B cell (primary cell): ENCODE measurements around the gene CNGA1. TPM values are rescaled to one million over a fixed set of nuclear protein-coding genes. Genes with fewer than 3 reads are reported as not detected.

Source experiments
- ATAC-seq: fragments of 200-7000 bp; cut with Tn5 transposase; one replicate; pipeline ENCODE4 v1.10.0; 2021; ENCODE audit warnings: low read depth, mild to moderate bottlenecking, moderate number of reproducible peaks, moderate library complexity
- CTCF ChIA-PET: fragments of 350-600 bp; sonication (Branson Sonifier 250); formaldehyde crosslinking; loops from one replicate; lab custom pipeline; 2021; ENCODE audit warnings: antibody characterized with exemption, inconsistent platforms; lab: Charles Lee
- POLR2A ChIA-PET: fragments of 350-600 bp; sonication (Branson Sonifier 250); formaldehyde crosslinking; loops from one replicate; lab custom pipeline; 2021; ENCODE audit warnings: antibody characterized with exemption; lab: Charles Lee
- DNase-seq: peaks from one replicate; pipeline ENCODE4 v3.0.0; 2013
- H2AFZ ChIP-seq: 2 replicates; pipeline ENCODE4 v1.6.1; 2012; ENCODE audit warnings: mild to moderate bottlenecking, low read depth, low read length; ENCODE audit not compliant: insufficient read depth, poor library complexity, severe bottlenecking
- H3K27ac ChIP-seq, 2 donors: 1 replicate in 1 of 2; 2 replicates in 1 of 2; pipeline ENCODE4 v1.5.1; 2012 to 2013; ENCODE audit warnings: low read length in 2 of 2, mild to moderate bottlenecking in 2 of 2, moderate library complexity in 1 of 2
- H3K27me3 ChIP-seq, 4 experiments: fragments of 200-600 bp in 1 of 4; sonication (generic) in 1 of 4; replicated peaks in 1 of 4; 1 replicate in 2 of 4; 2 replicates in 2 of 4; pipeline versions ENCODE4 v1.6.1 to v1.7.0; 2013 to 2016; ENCODE audit warnings: low read length in 3 of 4, mild to moderate bottlenecking in 2 of 4, mixed read lengths in 1 of 4, moderate library complexity in 1 of 4; ENCODE audit not compliant: insufficient read depth in 4 of 4, control insufficient read depth in 3 of 4; ENCODE audit errors: control extremely low read depth in 1 of 4
- H3K36me3 ChIP-seq, 2 experiments: replicated peaks in 1 of 2; 1 replicate in 1 of 2; 2 replicates in 1 of 2; pipeline versions ENCODE4 v1.6.1 to v1.7.1; 2013; ENCODE audit warnings: low read length in 1 of 2; ENCODE audit not compliant: insufficient read depth in 2 of 2, control insufficient read depth in 1 of 2; ENCODE audit errors: control extremely low read depth in 1 of 2, extremely low read depth in 1 of 2
- H3K4me1 ChIP-seq, 2 donors: fragments of 200-600 bp in 1 of 2; sonication (generic) in 1 of 2; 1 replicate in 1 of 2; 2 replicates in 1 of 2; pipeline versions ENCODE4 v1.5.1 to v1.6.1; 2013 to 2017; ENCODE audit warnings: low read length in 2 of 2; ENCODE audit not compliant: control insufficient read depth in 2 of 2, insufficient read depth in 2 of 2
- H3K4me2 ChIP-seq: replicated peaks from 2 replicates; pipeline ENCODE3; 2012; ENCODE audit warnings: mild to moderate bottlenecking, low read depth, low read length; ENCODE audit not compliant: poor library complexity, severe bottlenecking
- H3K4me3 ChIP-seq, 5 experiments: fragments of 200-600 bp in 1 of 5; sonication (generic) in 1 of 5; 1 replicate in 3 of 5; 2 replicates in 2 of 5; pipeline versions ENCODE4 v1.5.1 to v1.7.0; 2011 to 2016; ENCODE audit warnings: low read length in 4 of 5, mild to moderate bottlenecking in 4 of 5, low read depth in 2 of 5, control low read depth in 1 of 5, moderate library complexity in 1 of 5; ENCODE audit not compliant: insufficient read depth in 1 of 5; ENCODE audit errors: control extremely low read depth in 1 of 5, extremely low read depth in 1 of 5
- H3K79me2 ChIP-seq: fragments of 200-600 bp; sonication (generic); one replicate; pipeline ENCODE4 v1.6.0; 2016; ENCODE audit warnings: low read length; ENCODE audit not compliant: control insufficient read depth, insufficient read depth
- H3K9ac ChIP-seq: fragments of 200-600 bp; sonication (generic); 2 replicates; pipeline ENCODE4 v1.6.1; 2017; ENCODE audit warnings: mild to moderate bottlenecking, low read length, moderate library complexity
- H3K9me3 ChIP-seq, 3 donors: one replicate each; pipeline versions ENCODE4 v1.6.1 to v1.7.1; 2013; ENCODE audit warnings: low read length in 2 of 3; ENCODE audit not compliant: control insufficient read depth in 2 of 3, insufficient read depth in 1 of 3; ENCODE audit errors: control extremely low read depth in 1 of 3
- H4K20me1 ChIP-seq: 2 replicates; pipeline ENCODE4 v1.6.0; 2012; ENCODE audit warnings: mild to moderate bottlenecking, low read length; ENCODE audit not compliant: insufficient read depth, control insufficient read depth, poor library complexity, severe bottlenecking
- H3K27ac Mint-ChIP-seq: one replicate; pipeline ENCODE4 v1.8.0; 2021; ENCODE audit warnings: mixed read lengths
- H3K27me3 Mint-ChIP-seq: one replicate; pipeline ENCODE4 v1.8.0; 2021; ENCODE audit warnings: mixed read lengths
- H3K4me1 Mint-ChIP-seq: one replicate; pipeline ENCODE4 v1.8.0; 2021; ENCODE audit warnings: mixed read lengths
- H3K4me3 Mint-ChIP-seq: one replicate; pipeline ENCODE4 v1.8.0; 2021; ENCODE audit warnings: mixed read lengths
- H3K9me3 Mint-ChIP-seq: one replicate; pipeline ENCODE4 v1.8.0; 2022; ENCODE audit warnings: mixed read lengths; ENCODE audit not compliant: insufficient read depth
- CTCF ChIP-seq: fragments of 200-600 bp; IDR thresholded peaks from one replicate; pipeline ENCODE4 v1.8.0; 2022; ENCODE audit warnings: antibody characterized with exemption, mild to moderate bottlenecking
- EZH2 ChIP-seq: IDR thresholded peaks from 2 replicates; pipeline ENCODE4 v1.6.1; 2012; ENCODE audit warnings: borderline replicate concordance, low read depth, mild to moderate bottlenecking, moderate library complexity, low read length; ENCODE audit not compliant: insufficient read depth, poor library complexity, severe bottlenecking
- WGBS: methylation state at CpG from one replicate; pipeline ENCODE4 v1.1.5; 2013; ENCODE audit warnings: missing lambda C conversion rate; ENCODE audit not compliant: insufficient coverage; 5-methylcytosine and 5-hydroxymethylcytosine counted together
- intact Hi-C: fragments of 100-400 bp; cut with micrococcal nuclease; formaldehyde crosslinking; loops from one replicate; pipeline ENCODE4 v1.10.0; 2022
- polyA plus RNA-seq: library from polyadenylated mRNA; depleted of rRNA; stranded (reverse); fragments of >200 nt; gene quantifications from 2 replicates; pipeline ENCODE4 v1.2.3, GENCODE V29; 2012
- total RNA-seq, 2 donors: library from RNA; stranded (reverse); fragments of 120-200 nt in 1 of 2; gene quantifications; 1 replicate in 1 of 2; 2 replicates in 1 of 2; pipeline versions ENCODE4 v1.2.3 to v1.2.4, GENCODE V29; 2013 to 2022

Gene CNGA1
- total and polyA plus RNA-seq, 2 donors (not counting 1 experiment from before 2014, with no cell fraction given) = not detected

- H3K9ac ChIP-seq = no peak overlapping the region
- intact Hi-C loops = no loop called here
- WGBS = no CpG with 5 or more reads among the region's 1 CpG
- no peak for DNase-seq
- H3K4me3 ChIP-seq = no peak overlapping the region
- no peaks in the 10 kb centered on the region for H3K4me1 Mint-ChIP-seq
- TF ChIP-seq EZH2 (no peak), CTCF (no peak)
- H4K20me1 ChIP-seq = no peaks in the 10 kb centered on the region
- POLR2A ChIA-PET = no interaction called here
- no peak overlapping the region for H3K4me3 Mint-ChIP-seq
- no peaks in the 10 kb centered on the region for H3K4me1 ChIP-seq
- no peaks in the 10 kb centered on the region for H3K79me2 ChIP-seq
- H3K4me2 ChIP-seq = no peak overlapping the region
- H3K27me3 Mint-ChIP-seq = no peaks in the 10 kb centered on the region
- no peak overlapping the region for H3K27ac Mint-ChIP-seq
- no peak overlapping the region for H2AFZ ChIP-seq
- CTCF ChIA-PET = no interaction called here
- H3K27ac ChIP-seq = no peak overlapping the region
- H3K36me3 ChIP-seq = peaks cover 27 to 56% of the 10 kb centered on the region in 2 experiments
- no peaks in the 10 kb centered on the region for H3K9me3 ChIP-seq
- ATAC-seq = no peak
- no peaks in the 10 kb centered on the region for H3K27me3 ChIP-seq
- no peaks in the 10 kb centered on the region for H3K9me3 Mint-ChIP-seq
These were observed 124.6 kb downstream of the CNGA1 start for GRCh38 chr4:47891928-47892327.

Other genes with a start within 250 kb of the CNGA1 start
- 0.25 TPM in 1 of 2 replicates, not detected in the other for gene CORIN, start 178.6 kb downstream of the CNGA1 start, total RNA-seq
- not detected in 2 replicates for gene CORIN, start 178.6 kb downstream of the CNGA1 start, polyA plus RNA-seq
- 16.5 and 16.6 TPM in 2 replicates for gene NFXL1, start 102.1 kb downstream of the CNGA1 start, total RNA-seq
- gene NFXL1, start 102.1 kb downstream of the CNGA1 start, polyA plus RNA-seq = 5.8 and 6.3 TPM in 2 replicates
- gene NIPAL1, start 91 bp upstream of the CNGA1 start, total RNA-seq = 1.1 TPM in 1 of 2 replicates, not detected in the other
- 0.24 TPM in 1 of 2 replicates, not detected in the other for gene NIPAL1, start 91 bp upstream of the CNGA1 start, polyA plus RNA-seq
- gene TXK, start 117.6 kb upstream of the CNGA1 start, total RNA-seq = 0.79 and 2.5 TPM in 2 replicates
- 1.1 and 2.2 TPM in 2 replicates for gene TXK, start 117.6 kb upstream of the CNGA1 start, polyA plus RNA-seq